NCI-H82 treated with DMSO at 0.1 percent for 48 hours (cell line): ENCODE results near the gene ENTHD1.

ENCODE experiments used
- DNase-seq: peaks from one replicate; lab custom pipeline; 2025; ENCODE audit not compliant: unreplicated experiment; lab: John Stamatoyannopoulos, UW

Gene ENTHD1

DNA sequence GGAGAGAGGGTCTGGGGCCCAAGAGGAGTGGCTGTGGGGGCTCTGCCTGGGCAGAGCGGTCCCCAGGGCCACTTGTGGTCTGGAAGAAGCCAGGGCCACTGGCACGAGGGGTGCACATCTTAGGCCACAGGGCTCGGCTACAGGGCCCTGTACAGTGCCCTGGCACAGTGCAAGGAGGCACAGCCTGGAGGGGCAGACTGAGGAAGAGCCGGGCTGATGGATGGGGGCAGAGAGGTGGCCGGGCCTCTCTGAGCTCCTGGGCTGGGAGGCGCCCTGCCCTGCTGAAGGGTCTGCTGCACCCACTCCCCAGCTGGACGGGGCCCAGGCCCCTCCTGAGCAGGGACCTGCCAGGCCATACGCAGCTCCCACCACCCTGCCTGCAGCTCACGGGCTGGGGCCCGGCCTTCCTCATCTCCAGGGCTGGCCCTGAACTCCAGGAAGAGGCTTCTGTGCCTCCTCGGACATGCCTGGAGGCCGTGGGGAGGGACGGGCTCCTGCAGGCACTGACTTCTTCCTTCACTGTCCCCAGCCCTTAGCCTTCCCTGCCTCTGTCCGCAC, 199.5 kb downstream of the ENTHD1 start:
- no peak for DNase-seq
